HepG2 (cell line): ENCODE results near the gene OLFM2. TPM values are rescaled to one million over a fixed set of nuclear protein-coding genes. Genes with fewer than 3 reads are reported as not detected.

Experiments used
- ARID3A ChIP-seq: IDR thresholded peaks from 2 replicates; pipeline ENCODE4 v1.6.1; 2012; ENCODE audit warnings: low read depth, low read length, improper control_type of control experiment
- CBX1 ChIP-seq: IDR thresholded peaks from one replicate; pipeline ENCODE4 v1.6.1; 2016; ENCODE audit warnings: antibody characterized with exemption, low read depth
- FOXP4 ChIP-seq: sonication (generic); formaldehyde crosslinking; IDR thresholded peaks from 2 replicates; pipeline ENCODE4 v1.4.0; 2020; ENCODE audit warnings: missing genetic modification reagents
- GABPB1 ChIP-seq: IDR thresholded peaks from 2 replicates; pipeline ENCODE4 v1.6.1; 2016; ENCODE audit warnings: mild to moderate bottlenecking, missing genetic modification reagents, moderate library complexity, missing compliant biosample characterization
- HDAC2 ChIP-seq: sonication (generic); formaldehyde crosslinking; IDR thresholded peaks from 2 replicates; pipeline ENCODE4 v1.4.0; 2020; ENCODE audit warnings: missing genetic modification reagents
- HMGXB4 ChIP-seq, 2 experiments: sonication (generic) in 1 of 2; formaldehyde crosslinking in 1 of 2; IDR thresholded peaks; 2 replicates each; pipeline versions ENCODE4 v1.4.0 to v1.6.1; 2018 to 2020; ENCODE audit warnings: missing genetic modification reagents in 2 of 2, borderline replicate concordance in 1 of 2, low read depth in 1 of 2, mild to moderate bottlenecking in 1 of 2, missing biosample characterization in 1 of 2
- HNRNPK ChIP-seq: fragments of 200-400 bp; formaldehyde crosslinking; IDR thresholded peaks from 2 replicates; pipeline ENCODE4 v1.6.1; 2018; ENCODE audit warnings: low read length, low read depth, moderate library complexity, mild to moderate bottlenecking; ENCODE audit not compliant: poor library complexity, severe bottlenecking
- LCORL ChIP-seq, 2 experiments: fragments of 450-650 bp in 1 of 2; sonication (generic) in 1 of 2; formaldehyde crosslinking in 1 of 2; IDR thresholded peaks; 2 replicates each; pipeline versions ENCODE4 v1.5.0 to v1.6.1; 2017 to 2020; ENCODE audit warnings: antibody characterized with exemption in 1 of 2, missing genetic modification reagents in 1 of 2
- MYC ChIP-seq: sonication (generic); formaldehyde crosslinking; IDR thresholded peaks from 2 replicates; pipeline ENCODE4 v1.9.0; 2021; ENCODE audit warnings: missing genetic modification reagents, borderline replicate concordance
- NFE2L2 ChIP-seq: fragments of 150-350 bp; IDR thresholded peaks from 2 replicates; pipeline ENCODE4 v1.6.1; 2014; ENCODE audit warnings: low read length
- NR2F6 ChIP-seq, 2 experiments: IDR thresholded peaks; 2 replicates each; pipeline ENCODE4 v1.6.1; 2016; ENCODE audit warnings: antibody characterized with exemption in 1 of 2, mild to moderate bottlenecking in 1 of 2
- REPIN1 ChIP-seq: sonication (generic); formaldehyde crosslinking; IDR thresholded peaks from 2 replicates; pipeline ENCODE4 v1.8.0; 2022; ENCODE audit warnings: missing genetic modification reagents, low read depth, mild to moderate bottlenecking, borderline replicate concordance
- XRCC5 ChIP-seq: fragments of 200-400 bp; formaldehyde crosslinking; optimal IDR thresholded peaks from 2 replicates; pipeline ENCODE3; 2017; ENCODE audit warnings: mild to moderate bottlenecking, low read length
- ZNF629 ChIP-seq: sonication (generic); formaldehyde crosslinking; conservative IDR thresholded peaks from 2 replicates; pipeline ENCODE4 v1.5.0; 2020; ENCODE audit warnings: missing genetic modification reagents
- ZNF772 ChIP-seq: sonication (generic); formaldehyde crosslinking; IDR thresholded peaks from 2 replicates; pipeline ENCODE4 v1.5.0; 2020; ENCODE audit warnings: mild to moderate bottlenecking, missing genetic modification reagents
- ZSCAN22 ChIP-seq: sonication (generic); formaldehyde crosslinking; IDR thresholded peaks from 2 replicates; pipeline ENCODE4 v1.4.0; 2020; ENCODE audit warnings: mild to moderate bottlenecking, missing genetic modification reagents
- polyA plus RNA-seq, 8 experiments: library from polyadenylated mRNA; depleted of rRNA in 3 of 8; stranded (reverse) in 7 of 8; unstranded in 1 of 8; fragments of >200 nt; fragmentation: Illumina TruSeq in 4 of 8; extraction: Trizol in 4 of 8; gene quantifications; 2 replicates each; pipeline versions ENCODE4 v1.2.1 to v1.2.3, GENCODE V29; 2011 to 2016; ENCODE audit warnings: low read depth in 4 of 8, missing spikeins in 1 of 8, mixed read lengths in 1 of 8; ENCODE audit not compliant: insufficient read depth in 1 of 8
- total RNA-seq, 5 experiments: library from RNA; depleted of rRNA; stranded (reverse); fragments of >200 nt; fragmentation: Illumina TruSeq; extraction: Trizol; gene quantifications; 2 replicates each; pipeline ENCODE4 v1.2.3, GENCODE V29; 2016; ENCODE audit warnings: low read depth in 1 of 5
- TF ChIP-seq, protein P1 (sequence below): sonication (generic); formaldehyde crosslinking; IDR thresholded peaks from 2 replicates; pipeline ENCODE4 v1.9.0; 2022; ENCODE audit warnings: missing genetic modification reagents, mild to moderate bottlenecking, borderline replicate concordance
- TF ChIP-seq, protein P2 (sequence below): sonication (generic); formaldehyde crosslinking; IDR thresholded peaks from 2 replicates; pipeline ENCODE4 v1.8.0; 2022; ENCODE audit warnings: mild to moderate bottlenecking, missing genetic modification reagents; ENCODE audit not compliant: insufficient replicate concordance

Gene OLFM2
- total and polyA plus RNA-seq, 2 of the 13 experiments (the other 11 are each of a cell fraction or from before 2014, with no cell fraction given), result 0.20 to 0.51 TPM

- TF ChIP-seq, protein P1, sequence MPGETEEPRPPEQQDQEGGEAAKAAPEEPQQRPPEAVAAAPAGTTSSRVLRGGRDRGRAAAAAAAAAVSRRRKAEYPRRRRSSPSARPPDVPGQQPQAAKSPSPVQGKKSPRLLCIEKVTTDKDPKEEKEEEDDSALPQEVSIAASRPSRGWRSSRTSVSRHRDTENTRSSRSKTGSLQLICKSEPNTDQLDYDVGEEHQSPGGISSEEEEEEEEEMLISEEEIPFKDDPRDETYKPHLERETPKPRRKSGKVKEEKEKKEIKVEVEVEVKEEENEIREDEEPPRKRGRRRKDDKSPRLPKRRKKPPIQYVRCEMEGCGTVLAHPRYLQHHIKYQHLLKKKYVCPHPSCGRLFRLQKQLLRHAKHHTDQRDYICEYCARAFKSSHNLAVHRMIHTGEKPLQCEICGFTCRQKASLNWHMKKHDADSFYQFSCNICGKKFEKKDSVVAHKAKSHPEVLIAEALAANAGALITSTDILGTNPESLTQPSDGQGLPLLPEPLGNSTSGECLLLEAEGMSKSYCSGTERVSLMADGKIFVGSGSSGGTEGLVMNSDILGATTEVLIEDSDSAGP, result peak; percentile 42; the same call in 1 of the 2 replicates
- no peak for TF ChIP-seq NR2F6 (IDR thresholded peaks at IDR 0.05)
- no peak for TF ChIP-seq NR2F6 (CRISPR knock-in tag; IDR thresholded peaks at IDR 0.05)
- TF ChIP-seq MYC (CRISPR knock-in tag), result peak; percentile 33; the same call in 1 of the 2 replicates
- TF ChIP-seq, protein P2, sequence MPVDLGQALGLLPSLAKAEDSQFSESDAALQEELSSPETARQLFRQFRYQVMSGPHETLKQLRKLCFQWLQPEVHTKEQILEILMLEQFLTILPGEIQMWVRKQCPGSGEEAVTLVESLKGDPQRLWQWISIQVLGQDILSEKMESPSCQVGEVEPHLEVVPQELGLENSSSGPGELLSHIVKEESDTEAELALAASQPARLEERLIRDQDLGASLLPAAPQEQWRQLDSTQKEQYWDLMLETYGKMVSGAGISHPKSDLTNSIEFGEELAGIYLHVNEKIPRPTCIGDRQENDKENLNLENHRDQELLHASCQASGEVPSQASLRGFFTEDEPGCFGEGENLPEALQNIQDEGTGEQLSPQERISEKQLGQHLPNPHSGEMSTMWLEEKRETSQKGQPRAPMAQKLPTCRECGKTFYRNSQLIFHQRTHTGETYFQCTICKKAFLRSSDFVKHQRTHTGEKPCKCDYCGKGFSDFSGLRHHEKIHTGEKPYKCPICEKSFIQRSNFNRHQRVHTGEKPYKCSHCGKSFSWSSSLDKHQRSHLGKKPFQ, result no peak
- TF ChIP-seq NFE2L2, result peak; percentile 78; the same call in 1 of the 2 replicates
- TF ChIP-seq FOXP4 (CRISPR knock-in tag), result no peak
- TF ChIP-seq XRCC5, result peak; percentile 50
- TF ChIP-seq GABPB1 (CRISPR knock-in tag), result peak; percentile 67; the same call in 1 of the 2 replicates
- TF ChIP-seq ZSCAN22 (CRISPR knock-in tag), result peak; percentile 78; the same call in 1 of the 2 replicates
- TF ChIP-seq HNRNPK, result peak; percentile 49
- no peak for TF ChIP-seq ZNF772 (CRISPR knock-in tag)
- no peak for TF ChIP-seq CBX1
- peak; percentile 70 for TF ChIP-seq ZNF629 (CRISPR knock-in tag)
- TF ChIP-seq HDAC2 (CRISPR knock-in tag), result no peak
- TF ChIP-seq REPIN1 (CRISPR knock-in tag), result no peak
- no peak for TF ChIP-seq ARID3A
- TF ChIP-seq HMGXB4 (CRISPR knock-in tag; IDR thresholded peaks at IDR 0.05; ENCODE audit: borderline replicate concordance in 1 of 2, low read depth in 1 of 2), result peak; percentile 60 to 67; a peak in 1 of 4 replicates
- TF ChIP-seq LCORL (IDR thresholded peaks at IDR 0.05), result no peak
- TF ChIP-seq LCORL (CRISPR knock-in tag; IDR thresholded peaks at IDR 0.05), result peak; percentile 60; the same call in 1 of the 2 replicates
Observed at GRCh38 chr19:9914315-9915207, 21.8 kb downstream of the OLFM2 start (continued).
